ENCODE data around the gene HEG1. TPM values are rescaled to one million over a fixed set of nuclear protein-coding genes. Genes with fewer than 3 reads are reported as not detected.

HEG1 gene
- total and polyA plus RNA-seq, 2 donors (not counting 3 experiments of a cell fraction or from before 2014, with no cell fraction given): 50.1 to 106 TPM

DNA sequence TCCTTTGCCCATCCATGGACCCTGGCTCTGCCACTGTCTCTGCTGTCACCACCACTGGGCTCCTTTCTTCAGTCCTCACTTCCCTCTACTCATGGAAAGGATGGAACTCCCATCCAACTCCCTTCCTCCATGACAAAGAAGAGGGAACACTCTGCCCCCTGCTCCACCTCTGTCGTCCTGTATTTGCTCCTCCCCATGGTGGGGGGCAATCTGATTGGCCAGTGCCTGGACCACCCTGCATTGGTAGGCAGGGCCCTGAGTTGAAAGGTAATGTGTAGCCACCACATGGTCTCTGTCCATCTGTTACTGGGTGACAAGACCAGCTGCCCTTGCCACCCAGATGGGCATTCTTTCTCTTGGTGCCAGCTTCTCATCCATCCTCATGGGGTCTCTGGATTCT is 20.7 kb upstream of the HEG1 start:
- Histone ChIP-seq H3K79me2 (ENCODE audit: control insufficient read depth, insufficient read depth, low read length) (no peaks in the 10 kb centered on the region), H3K9me1 (replicated peaks; ENCODE audit: control insufficient read depth, extremely low read depth, insufficient read depth, low read length) (no peaks in the 10 kb centered on the region), H3K4me3 (replicated peaks in 1 of 3; ENCODE audit: insufficient read depth in 1 of 3, low read depth in 1 of 3, low read length in 3 of 3) (no peak overlapping the region), H4K20me1 (replicated peaks; ENCODE audit: control insufficient read depth, extremely low read depth, insufficient read depth, low read length) (no peaks in the 10 kb centered on the region), H2AFZ (ENCODE audit: low read depth, low read length) (no peak overlapping the region), H3K9me3 (replicated peaks; ENCODE audit: control insufficient read depth, insufficient read depth, low read length) (no peaks in the 10 kb centered on the region), H3K27ac (ENCODE audit: insufficient read depth, low read depth, low read length) (no peak overlapping the region), H3K4me1 (ENCODE audit: control insufficient read depth, extremely low read depth, insufficient read depth, low read length) (peaks cover 6% of the 10 kb centered on the region), H3K9ac (replicated peaks; ENCODE audit: extremely low read depth, insufficient read depth, low read length) (no peak overlapping the region), H3K4me2 (ENCODE audit: insufficient read depth, low read length) (no peak overlapping the region), H3K36me3 (ENCODE audit: control insufficient read depth in 2 of 2, extremely low read depth in 1 of 2, insufficient read depth in 2 of 2, low read length in 2 of 2) (no peaks in the 10 kb centered on the region), H3K27me3 (ENCODE audit: control insufficient read depth in 2 of 2, insufficient read depth in 2 of 2, low read length in 2 of 2) (no peaks in the 10 kb centered on the region)
- dilution Hi-C loops (cut with MboI; ENCODE audit: extremely low pct_ligation_motif_present, low sequenced_read_pairs) (no loop called here), intact Hi-C loops (cut with micrococcal nuclease) (no loop called here)
- ChIA-PET CTCF (no interaction called here), POLR2A (no interaction called here)
- no TSS peak for BruUV-seq (replicated peaks)
- FAIRE-seq: no peak
- TF ChIP-seq MYC (IDR thresholded peaks at IDR 0.05; ENCODE audit: low read depth, low read length) (no peak), CTCF (IDR thresholded peaks at IDR 0.05; ENCODE audit: extremely low read depth in 1 of 2, insufficient read depth in 1 of 2, low read depth in 1 of 2, low read length in 2 of 2) (no peak), JUN (IDR thresholded peaks at IDR 0.05; ENCODE audit: borderline replicate concordance, insufficient read depth, insufficient read length, low read depth) (no peak), FOS (IDR thresholded peaks at IDR 0.05; ENCODE audit: borderline replicate concordance, insufficient read depth, low read length) (no peak), GATA2 (IDR thresholded peaks at IDR 0.05; ENCODE audit: insufficient read depth, insufficient read length, low read depth, low read length) (no peak), POLR2A (IDR thresholded peaks at IDR 0.05; ENCODE audit: low read depth, low read length) (no peak), POLR2AphosphoS5 (IDR thresholded peaks at IDR 0.05; ENCODE audit: insufficient read depth, low read depth, low read length) (no peak), EZH2 (IDR thresholded peaks at IDR 0.05; ENCODE audit: borderline replicate concordance, low read depth, low read length, severe bottlenecking) (no peak)
- TF ChIP-seq, protein P1, sequence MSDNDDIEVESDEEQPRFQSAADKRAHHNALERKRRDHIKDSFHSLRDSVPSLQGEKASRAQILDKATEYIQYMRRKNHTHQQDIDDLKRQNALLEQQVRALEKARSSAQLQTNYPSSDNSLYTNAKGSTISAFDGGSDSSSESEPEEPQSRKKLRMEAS (IDR thresholded peaks at IDR 0.05; ENCODE audit: insufficient read depth, insufficient read length): no peak
- DNase-seq (ENCODE audit: low read depth, low spot score): no peak
